HEK293 (cell line): Measurements from ENCODE around the gene ADM.

Experiments used
- CTCF ChIA-PET: fragments of 350-600 bp; formaldehyde crosslinking; extraction: SDS; loops from one replicate; lab custom pipeline; 2021; ENCODE audit warnings: antibody characterized with exemption; lab: Yijun Ruan, JAX
- POLR2A ChIA-PET: fragments of 300-600 bp; formaldehyde crosslinking; extraction: SDS; loops from one replicate; lab custom pipeline; 2020; ENCODE audit warnings: antibody characterized with exemption, inconsistent platforms; lab: Yijun Ruan, JAX
- H3K27ac ChIP-seq: fragments of 200-500 bp; sonication (Bioruptor generic); 2 replicates; pipeline ENCODE4 v1.5.1; 2014; ENCODE audit warnings: low read depth, low read length, control low read depth, inconsistent platforms; ENCODE audit errors: extremely low read depth
- H3K36me3 ChIP-seq, 2 experiments: fragments of 200-500 bp in 1 of 2; sonication (Bioruptor generic) in 1 of 2; 1 replicate in 1 of 2; 2 replicates in 1 of 2; pipeline ENCODE4 v1.5.1; 2014 to 2017; ENCODE audit warnings: inconsistent platforms in 2 of 2, low read length in 2 of 2; ENCODE audit not compliant: control insufficient read depth in 2 of 2, insufficient read depth in 1 of 2
- H3K4me1 ChIP-seq: fragments of 200-500 bp; sonication (Bioruptor generic); 2 replicates; pipeline ENCODE4 v1.5.1; 2014; ENCODE audit warnings: mild to moderate bottlenecking, low read length, inconsistent platforms; ENCODE audit not compliant: control insufficient read depth, insufficient read depth
- H3K4me3 ChIP-seq: 2 replicates; pipeline ENCODE4 v1.5.1; 2011; ENCODE audit warnings: low read depth, mild to moderate bottlenecking, control low read depth, low read length, moderate library complexity
- H3K9me3 ChIP-seq: fragments of 200-500 bp; sonication (Bioruptor generic); 2 replicates; pipeline ENCODE4 v1.5.1; 2014; ENCODE audit warnings: low read depth, low read length, inconsistent platforms; ENCODE audit not compliant: control insufficient read depth, insufficient read depth
- BCL11A ChIP-seq: fragments of 450-650 bp; formaldehyde crosslinking; IDR thresholded peaks from 2 replicates; pipeline ENCODE4 v1.5.1; 2016; ENCODE audit warnings: low read depth, missing biosample characterization, missing genetic modification characterization
- ELK4 ChIP-seq: IDR thresholded peaks from 2 replicates; pipeline ENCODE4 v1.6.1; 2011; ENCODE audit warnings: mild to moderate bottlenecking, low read depth, low read length, borderline replicate concordance
- KLF7 ChIP-seq: fragments of 450-650 bp; formaldehyde crosslinking; IDR thresholded peaks from 2 replicates; pipeline ENCODE4 v1.5.1; 2016; ENCODE audit warnings: missing biosample characterization, missing genetic modification characterization, borderline replicate concordance
- SALL2 ChIP-seq: fragments of 450-650 bp; formaldehyde crosslinking; IDR thresholded peaks from 2 replicates; pipeline ENCODE4 v1.5.0; 2017; ENCODE audit warnings: missing biosample characterization, mild to moderate bottlenecking, missing genetic modification characterization, borderline replicate concordance
- SETDB1 ChIP-seq: IDR thresholded peaks from one replicate; pipeline ENCODE4 v1.6.1; 2017; ENCODE audit warnings: mild to moderate bottlenecking, low read length, moderate library complexity, mixed read lengths; ENCODE audit not compliant: insufficient read length
- SP7 ChIP-seq: fragments of 450-650 bp; formaldehyde crosslinking; IDR thresholded peaks from 2 replicates; pipeline ENCODE4 v1.5.1; 2016; ENCODE audit warnings: missing biosample characterization, missing genetic modification characterization
- TRIM28 ChIP-seq: IDR thresholded peaks from 2 replicates; pipeline ENCODE4 v1.6.1; 2011; ENCODE audit warnings: low read length, control low read depth, borderline replicate concordance
- TSHZ1 ChIP-seq: fragments of 450-650 bp; formaldehyde crosslinking; IDR thresholded peaks from 2 replicates; pipeline ENCODE4 v1.5.1; 2016; ENCODE audit warnings: missing biosample characterization, missing genetic modification characterization, borderline replicate concordance
- ZBTB7A ChIP-seq: fragments of 450-650 bp; formaldehyde crosslinking; IDR thresholded peaks from 2 replicates; pipeline ENCODE4 v1.5.1; 2016; ENCODE audit warnings: low read depth, missing biosample characterization, missing genetic modification characterization
- ZFP41 ChIP-seq: fragments of 450-650 bp; formaldehyde crosslinking; IDR thresholded peaks from 2 replicates; pipeline ENCODE4 v1.5.1; 2016; ENCODE audit warnings: missing biosample characterization, missing genetic modification characterization, borderline replicate concordance
- ZNF266 ChIP-seq: fragments of 450-650 bp; formaldehyde crosslinking; IDR thresholded peaks from 2 replicates; pipeline ENCODE4 v1.5.1; 2016; ENCODE audit warnings: missing biosample characterization, missing genetic modification characterization, low read depth
- ZNF274 ChIP-seq, 2 experiments: fragments of 200-500 bp in 1 of 2; fragments of 450-650 bp in 1 of 2; sonication (Bioruptor generic) in 1 of 2; formaldehyde crosslinking in 1 of 2; IDR thresholded peaks; 2 replicates each; pipeline versions ENCODE4 v1.5.1 to v1.6.1; 2014 to 2016; ENCODE audit warnings: borderline replicate concordance in 1 of 2, inconsistent platforms in 1 of 2, low read length in 1 of 2, missing biosample characterization in 1 of 2, missing genetic modification characterization in 1 of 2
- ZNF280D ChIP-seq: fragments of 450-650 bp; formaldehyde crosslinking; IDR thresholded peaks from 2 replicates; pipeline ENCODE4 v1.5.1; 2016; ENCODE audit warnings: missing biosample characterization, missing genetic modification characterization
- ZNF324 ChIP-seq: fragments of 450-650 bp; formaldehyde crosslinking; IDR thresholded peaks from 2 replicates; pipeline ENCODE4 v1.5.1; 2016; ENCODE audit warnings: missing biosample characterization, missing genetic modification characterization
- ZNF37A ChIP-seq: fragments of 450-650 bp; IDR thresholded peaks from 2 replicates; pipeline ENCODE4 v1.5.1; 2018; ENCODE audit warnings: missing biosample characterization, missing genetic modification characterization
- ZNF549 ChIP-seq: fragments of 450-650 bp; IDR thresholded peaks from 2 replicates; pipeline ENCODE4 v1.5.1; 2018; ENCODE audit warnings: missing biosample characterization, missing genetic modification characterization, mild to moderate bottlenecking, inconsistent platforms, moderate library complexity
- ZNF701 ChIP-seq: fragments of 450-650 bp; formaldehyde crosslinking; IDR thresholded peaks from 2 replicates; pipeline ENCODE4 v1.5.1; 2016; ENCODE audit warnings: missing biosample characterization, missing genetic modification characterization
- ZXDB ChIP-seq: fragments of 450-650 bp; formaldehyde crosslinking; IDR thresholded peaks from 2 replicates; pipeline ENCODE4 v1.5.1; 2016; ENCODE audit warnings: missing biosample characterization, missing genetic modification characterization

Gene ADM

GRCh38 chr11:10314199-10315072 is 9.6 kb downstream of the ADM start:
- no peak overlapping the region for H3K4me3 ChIP-seq
- POLR2A ChIA-PET, result interaction anchor here (0.8 to 2.0 kb wide), 2 partner anchors 8 to 10 kb away, joined by 4 to 12 read pairs; partner anchors contain the start of gene ADM
- H3K27ac ChIP-seq, result no peak overlapping the region
- H3K9me3 ChIP-seq, result no peaks in the 10 kb centered on the region
- CTCF ChIA-PET, result interaction anchor here (0.6 to 1.5 kb wide), 7 partner anchors 9 to 1356 kb away, joined by 3 to 9 read pairs (median 3); no protein-coding TSS in a partner anchor
- no peaks in the 10 kb centered on the region for H3K4me1 ChIP-seq
- TF ChIP-seq SETDB1, result peak; percentile 52
- TF ChIP-seq KLF7 (tag by site-specific recombination), result no peak
- TF ChIP-seq ZNF549 (tag by site-specific recombination), result peak; percentile 92
- no peak for TF ChIP-seq BCL11A (tag by site-specific recombination)
- H3K36me3 ChIP-seq, result no peaks in the 10 kb centered on the region

- TF ChIP-seq SP7, result no peak
- TF ChIP-seq ZNF274 (IDR thresholded peaks at IDR 0.05; ENCODE audit: low read length), result no peak
- TF ChIP-seq ZNF274 (tag by site-specific recombination; IDR thresholded peaks at IDR 0.05; ENCODE audit: borderline replicate concordance), result no peak
- TF ChIP-seq TSHZ1, result no peak
- no peak for TF ChIP-seq ELK4
- no peak for TF ChIP-seq SALL2 (tag by site-specific recombination)
- no peak for TF ChIP-seq ZBTB7A (tag by site-specific recombination)
- no peak for TF ChIP-seq TRIM28
- TF ChIP-seq ZFP41 (tag by site-specific recombination), result no peak
- no peak for TF ChIP-seq ZNF324 (tag by site-specific recombination)
- TF ChIP-seq ZNF266, result no peak
- TF ChIP-seq ZNF280D, result no peak
- no peak for TF ChIP-seq ZNF701
- no peak for TF ChIP-seq ZXDB
- TF ChIP-seq ZNF37A (tag by site-specific recombination), result no peak
- TF ChIP-seq, all 188 proteins: peak for 0
- CTCF ChIA-PET, result interaction anchor here (0.9 to 1.5 kb wide), 4 partner anchors 9 to 566 kb away, joined by 3 to 9 read pairs (median 3); no protein-coding TSS in a partner anchor
- Histone ChIP-seq H3K4me3 (no peak overlapping the region), H3K9me3 (no peaks in the 10 kb centered on the region), H3K36me3 (no peaks in the 10 kb centered on the region), H3K4me1 (no peaks in the 10 kb centered on the region), H3K27ac (no peak overlapping the region)
- POLR2A ChIA-PET, result interaction anchor here (2.0 kb wide), 1 partner anchor 11 kb away, joined by 12 read pairs; the partner anchor contains the start of gene ADM
Measured at GRCh38 chr11:10315083-10315482, 10.2 kb downstream of the ADM start.
